ENCODE results near the gene MPPE1.

Gene MPPE1

GRCh38 chr18:11880586-11881304, 27.4 kb downstream of the MPPE1 start:
- no peak overlapping the region for H3K27ac Mint-ChIP-seq
- no peaks in the 10 kb centered on the region for H3K9me3 Mint-ChIP-seq
- H3K4me3 Mint-ChIP-seq, result no peak overlapping the region
- H3K36me3 Mint-ChIP-seq (ENCODE audit: low read depth), result peaks cover 23% of the 10 kb centered on the region
- H3K4me1 Mint-ChIP-seq (ENCODE audit: low read depth), result peaks cover 5% of the 10 kb centered on the region
- no peaks in the 10 kb centered on the region for H3K27me3 Mint-ChIP-seq

GRCh38 chr18:11877497-11878135, 30.5 kb downstream of the MPPE1 start:
- H3K4me3 Mint-ChIP-seq, result no peak overlapping the region
- H3K4me1 Mint-ChIP-seq (ENCODE audit: low read depth), result no peaks in the 10 kb centered on the region
- H3K36me3 Mint-ChIP-seq (ENCODE audit: low read depth), result peaks cover 6% of the 10 kb centered on the region
- H3K9me3 Mint-ChIP-seq, result no peaks in the 10 kb centered on the region
- H3K27me3 Mint-ChIP-seq, result no peaks in the 10 kb centered on the region
- H3K27ac Mint-ChIP-seq, result no peak overlapping the region

GRCh38 chr18:11874676-11875075, 33.4 kb downstream of the MPPE1 start:
- H3K4me1 Mint-ChIP-seq (ENCODE audit: low read depth), result peaks cover 3% of the 10 kb centered on the region
- no peak overlapping the region for H3K4me3 Mint-ChIP-seq
- peaks cover 4% of the 10 kb centered on the region for H3K36me3 Mint-ChIP-seq (ENCODE audit: low read depth)
- H3K27ac Mint-ChIP-seq, result no peak overlapping the region
- no peaks in the 10 kb centered on the region for H3K9me3 Mint-ChIP-seq
- H3K27me3 Mint-ChIP-seq, result no peaks in the 10 kb centered on the region

GRCh38 chr18:11873670-11874340, 34.3 kb downstream of the MPPE1 start:
- no peak overlapping the region for H3K27ac Mint-ChIP-seq
- H3K9me3 Mint-ChIP-seq, result no peaks in the 10 kb centered on the region
- H3K4me1 Mint-ChIP-seq (ENCODE audit: low read depth), result peaks cover 3% of the 10 kb centered on the region
- peaks cover 4% of the 10 kb centered on the region for H3K36me3 Mint-ChIP-seq (ENCODE audit: low read depth)
- H3K27me3 Mint-ChIP-seq, result no peaks in the 10 kb centered on the region
- H3K4me3 Mint-ChIP-seq, result no peak overlapping the region

GRCh38 chr18:11872479-11873136, 35.5 kb downstream of the MPPE1 start:
- Mint-ChIP-seq H3K4me1 (ENCODE audit: low read depth) (peaks cover 3% of the 10 kb centered on the region), H3K27me3 (no peaks in the 10 kb centered on the region), H3K36me3 (ENCODE audit: low read depth) (peaks cover 4% of the 10 kb centered on the region), H3K27ac (no peak overlapping the region), H3K9me3 (no peaks in the 10 kb centered on the region), H3K4me3 (no peak overlapping the region)

- H3K27me3 Mint-ChIP-seq, result no peaks in the 10 kb centered on the region
- H3K9me3 Mint-ChIP-seq, result no peaks in the 10 kb centered on the region
- no peak overlapping the region for H3K27ac Mint-ChIP-seq
- peaks cover 3% of the 10 kb centered on the region for H3K4me1 Mint-ChIP-seq (ENCODE audit: low read depth)
- H3K36me3 Mint-ChIP-seq (ENCODE audit: low read depth), result peaks cover 2% of the 10 kb centered on the region
- no peak overlapping the region for H3K4me3 Mint-ChIP-seq
Observed at GRCh38 chr18:11871501-11871900, 36.6 kb downstream of the MPPE1 start.

- Mint-ChIP-seq H3K9me3 (no peaks in the 10 kb centered on the region), H3K4me3 (no peak overlapping the region), H3K36me3 (ENCODE audit: low read depth) (no peaks in the 10 kb centered on the region), H3K27me3 (no peaks in the 10 kb centered on the region), H3K27ac (no peak overlapping the region), H3K4me1 (ENCODE audit: low read depth) (peaks cover 3% of the 10 kb centered on the region)
Observed at GRCh38 chr18:11868230-11868629, 39.9 kb downstream of the MPPE1 start.

GRCh38 chr18:11866764-11867163, 41.4 kb downstream of the MPPE1 start:
- Mint-ChIP-seq H3K27ac (no peak overlapping the region), H3K4me3 (no peak overlapping the region), H3K27me3 (no peaks in the 10 kb centered on the region), H3K9me3 (no peaks in the 10 kb centered on the region), H3K4me1 (ENCODE audit: low read depth) (peaks cover 3% of the 10 kb centered on the region), H3K36me3 (ENCODE audit: low read depth) (no peaks in the 10 kb centered on the region)

GRCh38 chr18:11866329-11866728, 41.8 kb downstream of the MPPE1 start:
- Mint-ChIP-seq H3K36me3 (ENCODE audit: low read depth) (no peaks in the 10 kb centered on the region), H3K4me3 (no peak overlapping the region), H3K9me3 (no peaks in the 10 kb centered on the region), H3K27me3 (no peaks in the 10 kb centered on the region), H3K27ac (no peak overlapping the region), H3K4me1 (ENCODE audit: low read depth) (peaks cover 1% of the 10 kb centered on the region)

GRCh38 chr18:11865071-11865470, 43.0 kb downstream of the MPPE1 start:
- H3K27me3 Mint-ChIP-seq, result no peaks in the 10 kb centered on the region
- H3K36me3 Mint-ChIP-seq (ENCODE audit: low read depth), result no peaks in the 10 kb centered on the region
- no peak overlapping the region for H3K27ac Mint-ChIP-seq
- H3K4me1 Mint-ChIP-seq (ENCODE audit: low read depth), result peaks cover 3% of the 10 kb centered on the region
- no peak overlapping the region for H3K4me3 Mint-ChIP-seq
- no peaks in the 10 kb centered on the region for H3K9me3 Mint-ChIP-seq

GRCh38 chr18:11864471-11864870, 43.6 kb downstream of the MPPE1 start:
- Mint-ChIP-seq H3K36me3 (ENCODE audit: low read depth) (no peaks in the 10 kb centered on the region), H3K27me3 (no peaks in the 10 kb centered on the region), H3K4me3 (no peak overlapping the region), H3K9me3 (no peaks in the 10 kb centered on the region), H3K4me1 (ENCODE audit: low read depth) (peaks cover 5% of the 10 kb centered on the region), H3K27ac (no peak overlapping the region)

GRCh38 chr18:11862468-11863137, 45.5 kb downstream of the MPPE1 start:
- H3K27ac Mint-ChIP-seq, result no peak overlapping the region
- no peaks in the 10 kb centered on the region for H3K27me3 Mint-ChIP-seq
- no peak overlapping the region for H3K4me3 Mint-ChIP-seq
- H3K4me1 Mint-ChIP-seq (ENCODE audit: low read depth), result peaks cover 8% of the 10 kb centered on the region
- H3K36me3 Mint-ChIP-seq (ENCODE audit: low read depth), result no peaks in the 10 kb centered on the region
- H3K9me3 Mint-ChIP-seq, result no peaks in the 10 kb centered on the region

- no peaks in the 10 kb centered on the region for H3K9me3 Mint-ChIP-seq
- H3K27ac Mint-ChIP-seq, result peak overlapping the region; percentile 2
- no peaks in the 10 kb centered on the region for H3K27me3 Mint-ChIP-seq
- H3K36me3 Mint-ChIP-seq (ENCODE audit: low read depth), result no peaks in the 10 kb centered on the region
- H3K4me3 Mint-ChIP-seq, result no peak overlapping the region
- H3K4me1 Mint-ChIP-seq (ENCODE audit: low read depth), result peaks cover 8% of the 10 kb centered on the region
Observed at GRCh38 chr18:11861583-11862288, 46.4 kb downstream of the MPPE1 start.

All from stimulated activated naive CD8-positive, alpha-beta T cell treated with anti-CD3 and anti-CD28 coated beads, Interleukin-15, Interleukin-2, amounts not matched to agents 100 ng/mL and 50 ng/mL, for 24 hours (primary cell).